Lung (tissue), 12 donors: ENCODE results near the gene UBQLN2. TPM values are rescaled to one million over a fixed set of nuclear protein-coding genes. Genes with fewer than 3 reads are reported as not detected.

Source experiments
- ATAC-seq: fragments of 200-7000 bp; cut with Tn5 transposase; one replicate; pipeline ENCODE4 v1.9.1; 2020; ENCODE audit warnings: moderate number of reproducible peaks; ENCODE audit not compliant: insufficient read depth, low FRiP score
- DNase-seq, 3 donors: peaks; one replicate each; pipeline ENCODE4 v3.0.0-alpha.2; 2013 to 2017
- H3K27ac ChIP-seq, 2 donors: one replicate each; pipeline ENCODE4 v1.5.1; 2013; ENCODE audit warnings: mild to moderate bottlenecking in 2 of 2, moderate library complexity in 2 of 2, control low read depth in 1 of 2, inconsistent platforms in 1 of 2, low read depth in 1 of 2, low read length in 1 of 2
- H3K27me3 ChIP-seq, 3 donors: one replicate each; pipeline ENCODE4 v1.5.1; 2013; ENCODE audit warnings: low read length in 2 of 3; ENCODE audit not compliant: control insufficient read depth in 3 of 3, insufficient read depth in 3 of 3
- H3K36me3 ChIP-seq, 4 donors: one replicate each; pipeline ENCODE4 v1.5.1; 2013; ENCODE audit warnings: low read length in 4 of 4, mild to moderate bottlenecking in 1 of 4, moderate library complexity in 1 of 4; ENCODE audit not compliant: control insufficient read depth in 4 of 4, insufficient read depth in 4 of 4
- H3K4me1 ChIP-seq, 5 donors: one replicate each; pipeline ENCODE4 v1.5.1; 2013; ENCODE audit warnings: low read length in 5 of 5, mild to moderate bottlenecking in 2 of 5, moderate library complexity in 1 of 5; ENCODE audit not compliant: control insufficient read depth in 5 of 5, insufficient read depth in 5 of 5
- H3K4me3 ChIP-seq: one replicate; pipeline ENCODE4 v1.5.1; 2013; ENCODE audit warnings: mild to moderate bottlenecking, control low read depth, moderate library complexity
- H3K9ac ChIP-seq, 2 donors: one replicate each; pipeline ENCODE4 v1.5.1; 2013; ENCODE audit warnings: low read length in 2 of 2, control low read depth in 1 of 2; ENCODE audit not compliant: insufficient read depth in 1 of 2
- H3K9me3 ChIP-seq, 4 donors: one replicate each; pipeline ENCODE4 v1.5.1; 2013; ENCODE audit warnings: low read length in 3 of 4, mild to moderate bottlenecking in 1 of 4, moderate library complexity in 1 of 4; ENCODE audit not compliant: control insufficient read depth in 4 of 4, insufficient read depth in 3 of 4
- CTCF ChIP-seq: IDR thresholded peaks from 2 replicates; pipeline ENCODE4 v1.5.1; 2012; ENCODE audit warnings: mild to moderate bottlenecking; ENCODE audit errors: control extremely low read depth, extremely low read depth
- WGBS, 2 donors: extraction: QIAGEN DNeasy Blood & Tissue Kit; methylation state at CpG; one replicate each; pipeline ENCODE4 v1.1.7; 2013; 5-methylcytosine and 5-hydroxymethylcytosine counted together
- polyA plus RNA-seq, 2 donors: library from polyadenylated mRNA; stranded (reverse); fragments of 200-250 nt; gene quantifications; one replicate each; pipeline ENCODE4 v1.2.1, GENCODE V29; 2013
- total RNA-seq, 2 donors: library from RNA; depleted of rRNA in 1 of 2; stranded (reverse); fragments of >200 nt in 1 of 2; gene quantifications; one replicate each; pipeline ENCODE4 v1.2.1, GENCODE V29; 2014 to 2021
- donor health status: control.
- donor health status: control.
- donor health status: Bipolar disorder and iron deficiency.
- donor health status: healthy.
- donor health status: DM: yes; HTN: yes; CAD: no.

The UBQLN2 gene
- total and polyA plus RNA-seq, 4 donors = 7.7 to 31.3 (median 22.4) TPM

GRCh38 chrX:56530011-56530410 lies 33.4 kb upstream of the UBQLN2 start:
- Histone ChIP-seq H3K4me1 (no peaks in the 10 kb centered on the region), H3K27me3 (peaks cover 0 to 5% (median 4%) of the 10 kb centered on the region in 3 donors), H3K9me3 (peaks cover 0 to 3% (median 0%) of the 10 kb centered on the region in 4 donors), H3K36me3 (no peaks in the 10 kb centered on the region), H3K27ac (no peak overlapping the region), H3K9ac (no peak overlapping the region), H3K4me3 (no peak overlapping the region)
- WGBS, 2 donors = 44 to 76% methylated on average over 1 of the region's 1 CpG
- no peak for ATAC-seq
- no peak for TF ChIP-seq CTCF
- DNase-seq = no peak

DNA sequence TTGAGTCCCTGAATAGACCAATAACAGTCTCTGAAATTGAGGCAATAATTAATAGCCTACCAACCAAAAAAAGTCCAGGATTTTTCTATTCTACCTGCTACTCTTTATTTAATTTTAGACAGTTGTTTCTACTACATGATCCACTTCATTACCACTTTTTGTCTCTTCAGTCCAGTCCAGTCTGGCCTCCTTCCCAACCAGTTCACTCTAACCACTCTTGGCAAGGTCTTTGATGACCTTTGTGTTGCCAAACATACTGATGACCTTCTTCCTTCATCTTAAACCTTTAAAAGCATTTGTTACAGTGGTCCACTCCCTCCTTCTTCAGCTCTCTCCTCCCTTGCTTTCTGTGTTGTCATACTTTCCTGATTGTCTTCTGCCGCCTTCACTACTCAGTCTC lies 12.8 kb upstream of the UBQLN2 start:
- TF ChIP-seq CTCF = no peak
- no peak overlapping the region for H3K27ac ChIP-seq
- WGBS, 2 donors = 73 to 100% methylated on average over 1 of the region's 1 CpG

DNA sequence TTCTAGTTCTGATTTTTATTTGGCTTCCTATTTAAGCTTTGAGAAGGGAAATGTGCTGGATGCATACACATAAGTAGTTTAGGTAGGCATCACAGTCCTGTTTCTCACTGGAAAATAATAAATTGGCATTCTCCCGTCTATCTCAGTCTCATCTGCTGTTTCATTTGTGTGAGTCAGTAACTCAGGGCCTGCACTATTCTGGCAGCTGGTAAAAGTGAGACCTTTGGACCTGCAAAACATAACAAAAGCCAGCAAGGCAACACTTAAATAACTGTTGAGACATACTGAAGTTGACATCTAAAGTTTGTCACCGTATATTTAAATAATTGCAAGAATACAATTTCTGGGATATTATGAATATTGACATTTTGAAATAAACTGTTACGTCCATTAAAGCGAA lies 8.6 kb upstream of the UBQLN2 start:
- Histone ChIP-seq H3K27me3 (peaks cover 0 to 11% (median 10%) of the 10 kb centered on the region in 3 donors), H3K4me3 (no peak overlapping the region), H3K27ac (no peak overlapping the region), H3K4me1 (no peaks in the 10 kb centered on the region), H3K36me3 (no peaks in the 10 kb centered on the region), H3K9me3 (no peaks in the 10 kb centered on the region), H3K9ac (no peak overlapping the region)
- TF ChIP-seq CTCF = no peak
- 80 to 91% methylated on average over 4 of the region's 4 CpGs for WGBS, 2 donors
- no peak for DNase-seq
- ATAC-seq = no peak

More for the DNA sequence above, 12.8 kb upstream of the UBQLN2 start:
- DNase-seq = no peak
- Histone ChIP-seq H3K9me3 (peaks cover 0 to 5% (median 1%) of the 10 kb centered on the region in 4 donors), H3K4me3 (no peak overlapping the region), H3K36me3 (no peaks in the 10 kb centered on the region), H3K27me3 (peaks cover 0 to 10% (median 7%) of the 10 kb centered on the region in 3 donors), H3K4me1 (no peaks in the 10 kb centered on the region), H3K9ac (no peak overlapping the region)
- ATAC-seq = no peak

DNA sequence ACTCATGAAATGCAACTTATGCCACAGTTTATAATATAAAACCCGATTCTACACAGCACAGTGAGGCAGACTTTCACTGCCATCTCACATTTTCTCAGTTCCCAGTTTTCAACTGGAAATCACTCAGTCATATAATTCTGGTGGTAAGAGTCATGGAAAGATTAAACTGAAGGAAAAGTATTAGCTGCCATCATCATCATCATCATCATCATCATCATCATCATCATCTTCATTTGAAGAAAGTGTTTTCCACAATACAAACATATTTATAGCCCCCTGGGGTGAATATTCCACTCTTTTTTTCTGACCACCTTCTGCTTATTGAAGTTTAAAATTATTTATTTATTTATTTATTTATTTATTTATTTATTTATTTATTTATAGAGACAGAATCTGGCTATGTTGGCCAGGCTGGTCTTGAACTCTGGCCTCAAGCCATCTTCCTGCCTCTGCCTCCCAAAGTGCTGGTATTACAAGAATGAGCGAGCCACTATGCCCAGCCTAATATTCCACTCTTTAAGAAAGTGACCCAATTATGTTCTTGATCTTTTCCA lies 6.0 kb upstream of the UBQLN2 start:
- ATAC-seq (no peak), DNase-seq (no peak)
- no peak overlapping the region for H3K9ac ChIP-seq
- no peak overlapping the region for H3K4me3 ChIP-seq
- H3K27ac ChIP-seq = no peak overlapping the region
- 79 to 100% methylated on average over 2 of the region's 2 CpGs for WGBS, 2 donors
- peaks cover 0 to 10% (median 4%) of the 10 kb centered on the region in 3 donors for H3K27me3 ChIP-seq
- TF ChIP-seq CTCF = no peak
- H3K4me1 ChIP-seq = no peaks in the 10 kb centered on the region
- H3K9me3 ChIP-seq = no peaks in the 10 kb centered on the region
- H3K36me3 ChIP-seq = no peaks in the 10 kb centered on the region
